ENCODE measurements around the gene HK3.

DNA sequence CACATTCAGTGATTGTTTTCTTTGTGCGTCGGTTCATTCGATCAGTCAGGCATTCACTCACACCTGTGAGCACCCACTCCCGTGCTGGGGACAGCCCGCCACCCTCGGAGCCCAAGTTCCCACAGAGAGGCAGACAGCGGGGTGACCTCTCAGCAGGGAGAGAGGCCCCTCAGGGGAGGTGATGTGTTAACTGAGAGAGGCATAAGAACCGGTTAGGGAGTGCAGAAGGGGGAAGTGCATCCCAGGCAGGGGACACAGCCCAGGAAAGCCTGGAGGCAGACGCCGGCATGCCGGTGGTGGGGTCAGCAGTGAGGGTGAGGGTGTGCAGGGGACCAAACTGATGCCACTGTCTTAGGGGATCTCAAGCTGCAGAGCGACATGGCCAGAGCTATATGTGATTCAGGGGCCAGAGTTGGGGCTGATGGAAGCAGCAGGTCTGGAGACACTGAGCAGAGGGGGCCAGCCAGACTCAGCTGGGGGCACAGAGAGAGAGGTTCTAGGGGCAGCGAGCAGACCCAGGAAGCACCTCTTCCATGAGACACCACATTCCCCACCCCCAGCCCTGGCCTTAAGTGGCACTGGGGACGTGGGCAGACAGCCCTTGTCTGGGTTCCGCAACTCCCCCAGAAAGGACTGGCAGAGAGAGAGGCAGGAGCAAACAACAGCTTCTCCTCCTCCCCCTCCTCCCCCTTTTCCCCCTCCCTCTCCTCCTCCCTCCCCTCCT lies 35.9 kb downstream of the HK3 start:
- TF ChIP-seq, protein P1, sequence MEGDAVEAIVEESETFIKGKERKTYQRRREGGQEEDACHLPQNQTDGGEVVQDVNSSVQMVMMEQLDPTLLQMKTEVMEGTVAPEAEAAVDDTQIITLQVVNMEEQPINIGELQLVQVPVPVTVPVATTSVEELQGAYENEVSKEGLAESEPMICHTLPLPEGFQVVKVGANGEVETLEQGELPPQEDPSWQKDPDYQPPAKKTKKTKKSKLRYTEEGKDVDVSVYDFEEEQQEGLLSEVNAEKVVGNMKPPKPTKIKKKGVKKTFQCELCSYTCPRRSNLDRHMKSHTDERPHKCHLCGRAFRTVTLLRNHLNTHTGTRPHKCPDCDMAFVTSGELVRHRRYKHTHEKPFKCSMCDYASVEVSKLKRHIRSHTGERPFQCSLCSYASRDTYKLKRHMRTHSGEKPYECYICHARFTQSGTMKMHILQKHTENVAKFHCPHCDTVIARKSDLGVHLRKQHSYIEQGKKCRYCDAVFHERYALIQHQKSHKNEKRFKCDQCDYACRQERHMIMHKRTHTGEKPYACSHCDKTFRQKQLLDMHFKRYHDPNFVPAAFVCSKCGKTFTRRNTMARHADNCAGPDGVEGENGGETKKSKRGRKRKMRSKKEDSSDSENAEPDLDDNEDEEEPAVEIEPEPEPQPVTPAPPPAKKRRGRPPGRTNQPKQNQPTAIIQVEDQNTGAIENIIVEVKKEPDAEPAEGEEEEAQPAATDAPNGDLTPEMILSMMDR (IDR thresholded peaks at IDR 0.05): no peak
- TF ChIP-seq EP300 (IDR thresholded peaks at IDR 0.05): no peak
- no peak for TF ChIP-seq NPAS2 (CRISPR knock-in tag; IDR thresholded peaks at IDR 0.05; ENCODE audit: borderline replicate concordance)
- no peak for TF ChIP-seq GATA3 (IDR thresholded peaks at IDR 0.05; ENCODE audit: borderline replicate concordance)
- TF ChIP-seq HOXB5 (CRISPR knock-in tag; IDR thresholded peaks at IDR 0.05): no peak
- TF ChIP-seq POLR2A (IDR thresholded peaks at IDR 0.05; ENCODE audit: low read length): no peak
- TF ChIP-seq EHF (CRISPR knock-in tag; IDR thresholded peaks at IDR 0.05): no peak
- no peak for TF ChIP-seq JUN (IDR thresholded peaks at IDR 0.05)
